HG03521 (cell line): ENCODE data around the gene SMARCD3.
A peak's percentile ranks its signal among the peaks of the same experiment; 100 is the strongest.

Source experiments
- ATAC-seq: cut with Tn5 transposase; IDR thresholded peaks from one replicate; pipeline ENCODE4 v1.9.1; 2021; ENCODE audit warnings: mild to moderate bottlenecking, moderate library complexity; ENCODE audit not compliant: unreplicated experiment

The SMARCD3 gene

DNA sequence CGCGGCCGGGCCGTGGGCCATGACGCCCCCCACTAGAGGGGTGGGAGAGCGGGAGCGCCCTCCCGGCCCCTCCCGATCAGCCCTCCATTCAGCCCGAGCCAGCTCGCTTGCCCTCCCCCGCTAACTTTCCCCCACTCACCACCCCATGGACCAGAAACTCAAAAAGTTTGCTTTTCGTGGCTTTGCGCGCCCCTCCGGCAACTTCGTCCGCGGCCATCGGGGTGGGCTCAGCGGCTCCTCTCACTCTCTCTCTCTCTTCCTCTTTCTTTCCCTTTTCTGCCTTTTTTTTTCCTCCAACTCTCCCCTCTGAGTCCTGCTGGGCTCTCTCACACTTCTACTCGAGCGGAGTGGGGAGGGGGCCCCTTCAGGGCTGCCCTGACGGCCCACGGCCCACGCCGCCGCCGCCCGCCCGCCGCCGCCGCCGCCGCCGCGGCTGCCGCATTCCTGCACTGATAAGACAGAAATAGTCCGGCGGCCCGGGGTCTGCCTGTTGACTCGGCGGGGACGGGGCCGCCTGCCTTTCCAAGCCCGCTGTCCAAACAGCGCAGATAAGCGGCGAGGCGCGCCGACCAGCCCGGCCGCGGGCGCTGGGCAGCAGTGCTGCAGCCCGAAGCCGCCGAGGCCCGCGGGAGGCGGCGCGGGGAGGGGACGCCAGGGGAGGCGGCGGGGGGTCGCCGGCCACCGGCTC lies at the start of gene SMARCD3:
SMARCD3 (minus strand) TSS at position 349 of the 688 bp plus-strand sequence; CDS start at position 217, 132 bp downstream.
- ATAC-seq, result no peak

DNA sequence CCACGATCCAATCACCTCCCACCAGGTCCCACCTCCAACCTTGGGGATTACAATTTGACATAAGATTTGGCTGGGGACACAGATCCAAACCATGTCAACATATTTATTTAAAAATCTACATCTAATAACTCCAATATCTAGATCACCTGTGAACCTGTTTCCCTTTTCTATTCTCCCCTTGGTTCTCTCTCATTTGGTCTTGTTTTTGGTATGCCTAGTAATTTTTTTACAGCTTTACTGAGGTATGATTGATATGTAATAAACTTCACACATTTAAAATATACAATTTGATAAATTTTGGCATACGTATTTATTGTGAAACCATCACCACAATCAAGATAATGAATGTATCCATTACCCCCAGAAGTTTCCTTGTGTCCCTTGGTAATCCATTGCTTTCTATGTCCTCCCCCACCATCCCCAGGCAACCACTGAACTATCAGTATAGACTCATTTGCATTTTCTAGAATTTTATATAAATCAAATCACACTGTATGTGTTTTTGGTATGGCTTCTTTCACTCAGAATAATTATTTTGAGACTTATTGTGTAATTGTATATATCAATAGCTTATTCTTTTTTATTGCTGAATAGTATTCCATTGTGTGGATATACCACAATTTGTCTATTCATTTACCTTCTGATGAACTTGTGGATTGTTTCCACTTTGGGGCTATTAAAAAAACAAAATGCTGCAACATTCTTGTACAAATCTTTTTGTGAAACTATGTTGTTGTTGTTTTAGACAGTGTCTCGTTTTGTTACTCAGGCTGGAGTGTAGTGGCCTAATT lies 47.9 kb upstream of the SMARCD3 start:
- ATAC-seq, result no peak

DNA sequence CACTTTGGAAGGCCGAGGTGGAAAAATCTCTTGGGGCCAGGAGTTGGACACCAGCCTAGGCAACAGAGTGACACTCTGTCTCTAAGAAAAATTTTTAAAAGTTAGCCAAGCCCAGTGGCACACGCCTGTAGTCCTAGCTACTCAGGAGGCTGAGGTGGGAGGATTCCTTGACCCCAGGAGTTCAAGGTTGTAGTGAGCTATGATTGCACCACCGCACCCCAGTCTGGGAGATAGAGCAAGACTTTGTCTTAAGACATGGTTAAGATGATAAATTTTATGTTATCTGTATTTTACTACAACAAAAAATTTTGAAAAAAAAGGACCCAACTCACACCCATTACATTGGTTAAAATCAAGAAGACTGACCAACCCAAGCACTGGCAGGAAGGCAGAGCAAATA lies 44.4 kb upstream of the SMARCD3 start:
- ATAC-seq, result no peak

DNA sequence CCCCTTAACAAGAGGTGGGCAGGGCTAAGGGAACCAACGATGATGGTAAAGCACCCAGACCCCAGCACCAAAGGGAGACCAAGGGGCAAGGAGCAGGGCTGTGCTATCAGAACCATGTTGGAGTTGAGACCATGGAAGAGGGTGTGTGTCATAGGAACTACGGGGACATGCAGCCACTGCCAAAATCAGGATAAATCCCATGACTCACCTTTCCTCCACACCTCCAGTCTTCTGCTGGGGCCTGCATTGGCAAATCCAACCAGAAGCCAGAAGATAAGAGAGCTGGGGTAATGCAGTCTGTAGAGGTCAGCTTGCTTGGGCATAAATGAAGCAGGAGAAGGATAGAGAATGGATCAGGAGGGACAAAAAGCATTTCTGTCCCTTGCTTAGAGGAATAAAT lies 42.7 kb upstream of the SMARCD3 start:
- no peak for ATAC-seq

DNA sequence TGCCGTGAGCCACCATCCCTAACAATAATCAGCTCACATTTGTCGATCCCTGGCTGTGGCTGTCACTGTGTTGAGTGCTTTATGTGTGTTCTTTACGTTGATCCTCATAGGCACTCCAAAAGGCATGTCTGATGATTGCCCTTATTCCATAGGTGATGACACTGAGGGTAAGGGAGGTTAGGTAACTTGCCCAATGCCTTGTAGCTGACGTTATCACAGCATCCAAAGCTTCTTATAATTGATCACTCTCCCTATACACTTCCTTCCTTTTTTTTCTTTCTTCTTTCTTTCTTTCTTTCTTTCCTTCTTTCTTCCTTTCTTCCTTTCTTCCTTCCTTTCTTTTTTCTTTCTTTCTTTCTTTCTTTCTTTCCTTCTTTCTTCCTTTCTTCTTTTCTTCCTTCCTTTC lies 41.9 kb upstream of the SMARCD3 start:
- no peak for ATAC-seq

DNA sequence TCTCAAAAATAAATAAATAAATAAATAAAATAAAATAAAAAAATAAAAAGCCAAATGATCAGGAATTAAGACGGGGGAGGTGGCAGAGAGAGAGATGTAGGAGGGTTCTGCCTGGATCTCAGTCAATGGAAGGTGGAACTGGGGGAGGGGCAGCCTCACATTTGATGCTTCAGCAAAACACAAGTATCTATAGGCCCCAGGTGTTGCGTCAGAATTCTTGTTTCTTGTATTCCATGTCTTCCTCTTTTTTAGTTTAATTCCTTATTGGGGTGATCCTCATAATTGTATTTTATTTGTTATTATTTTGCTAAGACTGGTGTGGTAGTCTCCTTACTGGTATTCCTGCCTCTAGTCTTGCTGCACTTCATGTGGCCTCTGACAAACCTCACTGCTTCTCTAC lies 41.4 kb upstream of the SMARCD3 start:
- no peak for ATAC-seq

DNA sequence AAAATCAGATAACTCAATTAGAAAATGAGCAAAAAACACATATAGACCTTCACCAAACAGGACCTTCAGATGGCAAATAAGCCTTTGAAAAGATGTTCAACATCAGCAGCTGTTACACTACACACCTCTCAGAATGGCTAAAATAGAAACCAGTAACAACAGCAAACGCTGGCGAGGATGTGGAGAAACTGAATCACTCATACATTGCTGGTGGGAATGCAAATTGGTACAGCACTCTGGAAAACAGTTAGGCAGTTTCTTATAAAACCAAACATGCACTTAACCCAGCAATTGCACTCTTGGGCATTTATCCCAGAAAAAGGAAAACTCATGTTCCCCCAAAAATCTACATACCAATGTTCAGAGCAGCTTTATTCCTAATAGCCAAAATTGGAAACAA lies 37.7 kb upstream of the SMARCD3 start:
- no peak for ATAC-seq

DNA sequence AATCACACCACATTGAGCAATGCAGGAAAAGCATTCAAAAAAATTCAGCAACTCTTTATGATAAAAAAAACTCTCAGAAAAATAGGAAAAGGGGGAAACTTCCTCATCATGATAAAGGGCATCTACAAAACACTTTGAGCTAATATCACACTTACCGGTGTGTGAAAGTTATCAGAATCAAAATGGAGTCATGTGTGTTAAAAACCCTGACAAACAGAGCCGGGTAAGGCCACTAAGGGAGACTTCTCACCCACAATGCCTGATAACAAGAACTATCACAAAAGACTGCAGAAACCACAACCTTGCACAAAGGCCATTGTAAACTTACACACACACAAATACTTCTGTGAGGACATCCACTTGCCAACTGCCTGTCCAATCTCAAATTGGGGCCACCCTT lies 34.8 kb upstream of the SMARCD3 start:
- no peak for ATAC-seq

DNA sequence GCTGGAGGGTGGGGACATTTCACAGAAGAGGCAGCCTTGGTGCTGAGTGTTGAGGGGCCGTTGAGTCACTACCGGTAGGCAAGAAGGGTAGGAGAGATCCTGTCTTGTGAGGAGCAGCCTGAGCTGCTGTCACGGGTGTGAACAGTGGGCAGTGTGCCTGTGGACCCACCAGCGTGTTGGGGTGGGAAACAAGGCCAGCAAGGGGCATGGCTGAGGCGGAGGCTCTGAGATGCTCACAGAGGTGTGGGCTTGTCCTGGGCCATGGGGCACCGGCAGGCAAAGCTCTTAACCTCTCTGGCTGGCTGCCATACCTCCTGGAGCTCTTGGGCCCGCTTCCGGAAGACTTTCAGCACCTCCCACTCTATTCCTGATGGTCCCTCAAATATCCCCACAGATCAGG lies 33.6 kb upstream of the SMARCD3 start:
- ATAC-seq, result no peak

DNA sequence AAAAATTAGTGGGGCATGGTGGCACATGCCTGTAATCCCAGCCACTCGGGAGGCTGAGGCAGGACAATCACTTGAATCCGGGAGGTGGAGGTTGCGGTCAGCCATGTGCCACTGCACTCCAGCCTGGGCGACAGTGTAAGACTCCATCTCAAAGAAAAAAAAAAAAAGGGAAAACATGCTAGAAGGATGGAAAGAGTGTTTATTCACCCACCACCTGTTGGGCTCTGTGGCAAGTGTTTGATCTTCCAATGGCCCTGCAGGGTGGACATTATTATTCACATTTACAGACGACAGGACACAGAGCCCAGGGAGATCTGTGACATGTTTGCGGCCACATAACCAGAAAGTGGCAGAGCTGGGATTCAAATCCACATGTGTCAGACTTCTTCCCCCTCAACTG lies 33.2 kb upstream of the SMARCD3 start:
- ATAC-seq, result no peak

DNA sequence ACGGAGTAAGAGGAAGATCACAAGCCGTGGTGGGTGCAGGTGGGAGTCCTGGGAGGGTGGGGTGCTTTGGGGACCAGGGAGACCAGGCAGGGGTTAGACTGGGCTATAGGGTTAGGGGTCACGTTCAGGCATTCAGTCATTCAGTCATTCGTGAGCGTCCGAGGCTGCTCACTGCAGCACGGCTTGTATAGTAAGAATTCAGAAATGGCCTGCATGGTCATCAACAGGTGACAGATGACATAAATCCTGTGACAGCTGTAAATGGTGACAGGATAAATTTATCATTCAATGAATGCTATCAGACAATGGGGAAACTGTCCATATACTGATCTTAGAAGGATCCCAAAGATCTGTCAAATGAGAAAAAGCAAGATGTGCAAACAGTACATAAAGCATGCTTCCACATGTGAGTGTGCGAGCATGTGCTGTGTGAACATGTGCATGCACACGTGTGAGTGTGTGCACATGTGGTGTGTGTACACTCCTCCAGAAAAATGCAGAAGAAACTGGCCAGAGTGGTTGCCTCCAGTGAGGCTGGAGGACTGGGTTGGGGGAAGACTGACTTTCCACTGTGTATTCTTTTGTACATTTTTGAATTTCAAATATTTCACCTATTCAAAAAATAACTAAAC lies 32.0 kb upstream of the SMARCD3 start:
- ATAC-seq, result no peak

DNA sequence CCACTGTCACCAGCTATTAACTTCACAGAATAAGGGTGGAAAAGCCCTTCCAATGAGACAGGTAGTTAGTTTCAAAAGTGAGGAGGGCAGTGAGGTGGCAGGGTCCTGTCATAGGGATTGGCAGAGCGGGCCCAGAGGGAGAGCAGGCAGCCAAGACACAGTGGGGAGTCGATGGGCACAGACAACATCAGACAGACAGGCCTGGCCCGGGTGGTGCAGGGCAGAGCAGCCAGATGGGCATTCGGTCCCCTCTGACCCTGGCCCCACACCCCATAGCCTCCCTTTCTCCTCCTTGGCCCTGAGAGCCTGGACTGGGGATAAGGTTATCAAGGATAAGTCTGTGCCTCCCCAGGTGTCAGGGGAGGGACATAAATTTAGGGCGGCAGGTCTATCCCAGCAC lies 31.4 kb upstream of the SMARCD3 start:
- ATAC-seq, result no peak

DNA sequence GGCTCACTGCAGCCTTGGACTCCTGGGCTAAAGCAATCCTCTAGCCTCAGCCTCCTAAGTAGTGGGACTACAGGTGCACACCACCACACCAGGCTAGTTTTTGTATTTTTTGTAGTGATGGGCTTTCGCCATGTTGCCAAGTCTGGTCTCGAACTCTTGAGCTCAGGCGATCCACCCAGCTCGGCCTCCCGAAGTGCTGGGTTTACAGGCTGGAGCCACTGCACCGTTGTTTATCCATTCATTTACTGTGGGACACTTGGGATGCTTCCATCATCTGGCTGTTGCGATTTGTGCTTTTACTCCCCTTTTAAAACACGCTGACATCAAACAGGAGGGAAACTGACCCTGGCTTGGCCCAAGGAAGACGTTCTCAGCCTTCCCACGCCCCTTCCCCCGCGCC lies 30.5 kb upstream of the SMARCD3 start:
- no peak for ATAC-seq

DNA sequence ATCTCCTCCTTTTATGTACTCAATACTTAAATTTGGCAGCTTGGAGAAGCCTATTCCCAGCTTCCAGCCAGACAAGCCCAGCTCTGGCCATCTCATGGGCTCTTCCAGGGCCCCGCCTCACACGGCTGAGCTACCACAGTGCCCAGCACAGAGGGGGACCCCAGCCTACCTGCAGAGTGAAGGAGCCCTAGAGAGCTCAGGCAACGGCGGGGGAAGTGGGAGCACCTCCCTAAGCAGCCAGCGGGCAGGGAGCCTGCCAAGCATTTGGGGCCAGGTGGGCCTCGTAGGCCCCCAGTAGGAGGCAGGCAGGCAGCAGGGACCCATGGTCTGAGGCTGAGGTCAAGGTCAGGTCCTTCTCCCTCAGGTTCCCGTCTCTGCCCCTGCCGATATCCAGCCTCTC lies 29.1 kb upstream of the SMARCD3 start:
- no peak for ATAC-seq

DNA sequence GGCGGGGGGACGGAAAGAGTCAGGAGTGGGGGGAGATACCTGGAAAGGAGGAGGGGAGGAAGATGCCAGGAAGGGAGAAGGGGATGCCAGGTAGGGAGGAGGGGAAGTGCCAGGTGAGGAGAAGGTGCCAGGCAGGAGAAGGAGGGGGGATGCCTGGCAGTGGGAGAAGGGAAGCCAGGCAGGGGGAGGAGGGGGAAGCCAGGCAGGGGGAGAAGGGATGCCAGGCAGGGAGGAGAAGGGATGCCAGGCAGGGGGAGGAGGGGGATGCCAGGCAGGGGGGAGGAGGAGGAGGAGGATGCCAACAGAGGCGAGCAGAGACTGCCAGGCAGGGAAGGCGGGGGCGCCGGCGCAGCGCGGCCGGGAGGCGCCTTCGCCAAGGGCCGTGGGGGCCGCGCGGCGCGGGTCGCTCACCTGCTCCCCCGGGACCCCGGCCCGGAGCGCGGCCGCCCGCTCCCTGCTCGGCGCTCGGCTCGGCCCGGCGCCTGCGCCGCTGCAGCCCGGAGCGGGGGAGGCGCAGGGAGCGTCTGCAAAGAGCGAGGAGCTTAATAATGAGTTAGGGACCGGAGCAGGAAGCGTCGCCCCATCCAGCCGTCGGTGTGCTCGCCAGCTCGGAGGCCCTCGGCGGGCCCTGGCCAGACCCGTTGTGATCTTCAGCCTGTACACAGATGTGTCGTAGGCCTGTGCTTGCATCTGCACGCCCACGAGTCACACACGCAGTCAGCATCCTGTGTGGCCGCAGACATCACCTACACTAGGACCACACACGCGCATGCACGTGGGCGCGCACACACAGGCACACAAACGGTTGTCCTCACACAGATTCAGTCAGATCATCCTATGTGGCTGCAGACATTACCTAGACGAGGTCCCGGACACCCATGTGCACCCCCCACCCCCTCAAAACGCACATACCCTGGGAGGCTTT lies 28.4 kb upstream of the SMARCD3 start:
- ATAC-seq, result peak; percentile 56

DNA sequence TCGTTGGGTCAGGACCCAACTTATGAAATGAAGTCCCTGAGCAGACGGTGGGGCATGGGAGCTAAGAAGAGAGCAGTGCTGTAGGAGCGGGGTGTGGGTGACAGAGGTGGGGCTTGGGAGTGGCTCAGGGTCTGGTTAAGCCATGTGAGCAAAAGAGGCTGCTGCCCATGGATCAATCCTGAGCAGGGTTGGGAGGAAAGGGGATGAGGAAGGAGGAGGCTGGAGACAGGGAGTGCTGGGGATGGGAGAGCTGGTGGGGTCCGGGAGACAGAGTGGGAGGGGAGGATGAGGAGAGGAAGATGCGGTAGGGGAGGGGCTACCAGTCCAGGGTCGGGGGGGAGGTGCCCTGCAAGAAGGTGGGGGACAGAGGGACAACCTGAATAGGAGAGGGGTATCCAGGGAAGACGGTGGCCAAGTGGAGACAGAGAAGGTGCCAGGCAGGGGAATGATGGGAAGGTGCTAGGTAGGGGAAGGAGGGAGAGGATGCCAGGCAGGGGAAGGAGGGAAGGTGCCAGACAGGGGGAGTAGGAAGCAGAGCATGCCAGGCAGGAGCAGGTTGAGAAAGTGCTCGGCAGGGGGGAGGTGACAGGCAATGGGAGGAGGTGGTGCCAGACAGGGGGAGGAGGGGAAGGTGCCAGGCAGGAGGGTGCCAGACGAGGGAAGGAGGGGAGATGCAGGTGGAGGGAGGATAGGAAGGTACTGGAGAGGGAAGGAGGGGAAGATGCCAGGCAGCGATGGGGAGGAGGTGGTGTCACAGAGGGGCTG lies 27.5 kb upstream of the SMARCD3 start:
- ATAC-seq, result no peak

DNA sequence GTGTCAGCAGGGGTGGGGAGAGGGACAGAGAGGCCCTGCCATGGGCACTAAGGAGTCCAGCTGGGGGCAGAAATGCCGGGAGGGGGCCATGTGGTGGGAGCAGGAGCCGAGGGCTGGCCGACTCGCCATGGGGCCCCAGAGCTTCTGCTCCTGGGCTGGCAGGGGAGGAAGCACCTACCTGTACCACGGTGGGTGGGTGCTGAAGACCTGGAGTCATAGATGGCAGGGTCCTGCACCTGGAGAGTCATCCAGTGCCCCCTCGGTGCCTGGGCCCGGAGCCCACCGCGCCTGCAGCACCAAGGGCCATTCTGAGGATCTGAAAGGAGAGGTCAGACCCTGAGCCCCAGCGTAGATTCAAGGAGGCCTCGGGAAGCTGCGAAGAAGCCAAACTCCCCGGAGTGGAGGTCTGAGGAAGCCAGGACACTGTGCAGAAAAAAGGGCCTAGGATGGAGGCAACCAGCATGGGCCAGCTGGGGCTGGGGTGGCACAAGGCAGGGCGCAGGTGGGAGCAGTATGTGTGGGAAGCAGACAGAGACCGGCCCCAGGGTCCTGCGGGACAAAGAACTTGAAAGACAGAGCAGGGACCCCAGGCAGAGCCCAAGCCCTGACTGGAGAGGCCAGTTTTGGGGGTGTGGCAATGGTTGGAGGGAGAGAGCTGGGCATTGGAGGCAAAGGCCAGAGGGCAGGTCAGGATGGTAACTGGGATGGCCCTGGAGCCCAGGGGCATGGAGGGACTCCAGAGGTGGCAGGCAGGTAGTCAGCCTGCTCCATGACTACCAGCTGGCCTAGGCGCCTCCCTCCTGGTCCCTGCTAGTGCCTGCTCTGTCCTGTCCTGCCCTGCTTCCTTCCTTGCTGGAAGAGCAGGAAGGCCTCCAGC lies 26.7 kb upstream of the SMARCD3 start:
- ATAC-seq, result no peak

DNA sequence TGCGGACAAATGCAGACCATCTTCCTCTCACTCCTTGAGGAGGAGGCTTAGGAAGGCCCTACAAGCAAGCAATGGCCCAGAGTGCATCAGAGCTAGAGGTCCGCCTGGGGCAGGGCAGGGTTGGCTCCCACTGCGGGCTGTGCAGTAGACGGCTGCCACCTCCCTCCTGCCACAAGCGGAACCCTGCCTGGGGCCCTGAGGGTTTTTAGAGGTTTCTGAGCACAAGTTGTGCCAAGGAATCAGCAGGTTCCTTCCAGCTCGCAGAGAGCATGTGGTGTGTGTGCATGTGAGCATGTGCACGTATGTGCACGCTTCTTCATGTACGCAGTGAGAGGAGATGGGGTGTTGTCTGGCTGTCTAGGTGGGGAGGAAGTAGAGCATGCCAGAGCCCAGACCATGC lies 25.9 kb upstream of the SMARCD3 start:
- no peak for ATAC-seq

DNA sequence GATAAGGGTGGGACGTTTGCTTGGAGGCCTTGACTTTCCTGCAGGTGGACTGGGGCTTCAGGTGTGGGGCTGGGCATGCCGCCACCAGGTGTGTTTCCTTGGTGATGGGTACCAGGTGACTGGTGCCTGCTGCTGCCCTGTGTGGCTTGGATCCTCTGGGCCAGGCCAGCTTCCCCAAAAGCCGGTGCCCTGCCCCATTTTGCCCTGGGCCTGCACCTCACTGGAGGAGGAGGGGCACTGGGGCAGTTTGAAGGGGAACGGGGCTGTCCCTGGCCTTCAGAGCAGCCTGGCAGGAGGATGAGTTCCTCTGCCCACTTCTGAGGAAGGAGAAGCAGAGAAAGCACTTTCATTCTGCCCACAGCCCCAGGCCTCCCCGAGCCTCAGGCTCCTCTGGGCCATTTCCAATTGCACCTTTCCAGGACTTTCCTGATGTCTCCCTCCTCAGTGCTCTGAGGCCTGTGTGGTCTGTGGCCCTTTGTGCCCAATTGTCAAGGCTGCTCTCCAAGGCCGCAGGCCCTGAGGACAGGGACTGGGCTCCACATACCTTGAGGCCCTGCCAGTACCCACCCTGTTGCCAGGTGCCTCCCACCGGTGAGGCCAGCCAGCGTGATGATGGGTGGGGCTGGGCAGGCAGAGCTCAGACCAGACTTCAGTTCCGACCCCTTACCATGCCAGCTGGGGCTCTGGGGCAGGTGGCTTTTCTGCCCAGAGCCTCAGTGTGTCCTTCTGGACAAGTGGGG lies 25.3 kb upstream of the SMARCD3 start:
- no peak for ATAC-seq
